ENCODE measurements around the gene ELOVL6.

- TF ChIP-seq POLR2A (IDR thresholded peaks at IDR 0.05), result no peak
- TF ChIP-seq CTCF (IDR thresholded peaks at IDR 0.05), result no peak
These were observed 73.7 kb downstream of the ELOVL6 start for GRCh38 chr4:110124711-110125110.

All from prostate gland (tissue), 2 donors.